ENCODE data around the gene C12orf60.

C12orf60 gene

GRCh38 chr12:14833336-14833735 is 29.9 kb downstream of the C12orf60 start:
- Histone ChIP-seq H3K9me3 (ENCODE audit: control insufficient read depth, insufficient read depth, low read length) (no peaks in the 10 kb centered on the region), H3K4me2 (ENCODE audit: low read length) (no peak overlapping the region), H3F3A (ENCODE audit: control insufficient read depth, insufficient read depth) (no peaks in the 10 kb centered on the region), H3K9me2 (replicated peaks; ENCODE audit: control insufficient read depth, low read length) (no peaks in the 10 kb centered on the region; the same call in 1 of the 2 replicates), H4K20me1 (ENCODE audit: control insufficient read depth, insufficient read depth, low read depth, low read length) (no peaks in the 10 kb centered on the region), H3K4me3 (ENCODE audit: low read length) (no peak overlapping the region), H3K79me2 (ENCODE audit: control insufficient read depth, low read length) (no peaks in the 10 kb centered on the region), H3K27ac (ENCODE audit: low read depth, low read length) (no peak overlapping the region), H3K27me3 (ENCODE audit: control insufficient read depth, low read length) (no peaks in the 10 kb centered on the region), H3K4me1 (ENCODE audit: control insufficient read depth, low read length) (no peaks in the 10 kb centered on the region), H3K36me3 (ENCODE audit: control insufficient read depth, low read length) (no peaks in the 10 kb centered on the region)
- no peak for TF ChIP-seq EZH2phosphoT487 (IDR thresholded peaks at IDR 0.05; ENCODE audit: borderline replicate concordance, low read length)
- TF ChIP-seq, protein P1, sequence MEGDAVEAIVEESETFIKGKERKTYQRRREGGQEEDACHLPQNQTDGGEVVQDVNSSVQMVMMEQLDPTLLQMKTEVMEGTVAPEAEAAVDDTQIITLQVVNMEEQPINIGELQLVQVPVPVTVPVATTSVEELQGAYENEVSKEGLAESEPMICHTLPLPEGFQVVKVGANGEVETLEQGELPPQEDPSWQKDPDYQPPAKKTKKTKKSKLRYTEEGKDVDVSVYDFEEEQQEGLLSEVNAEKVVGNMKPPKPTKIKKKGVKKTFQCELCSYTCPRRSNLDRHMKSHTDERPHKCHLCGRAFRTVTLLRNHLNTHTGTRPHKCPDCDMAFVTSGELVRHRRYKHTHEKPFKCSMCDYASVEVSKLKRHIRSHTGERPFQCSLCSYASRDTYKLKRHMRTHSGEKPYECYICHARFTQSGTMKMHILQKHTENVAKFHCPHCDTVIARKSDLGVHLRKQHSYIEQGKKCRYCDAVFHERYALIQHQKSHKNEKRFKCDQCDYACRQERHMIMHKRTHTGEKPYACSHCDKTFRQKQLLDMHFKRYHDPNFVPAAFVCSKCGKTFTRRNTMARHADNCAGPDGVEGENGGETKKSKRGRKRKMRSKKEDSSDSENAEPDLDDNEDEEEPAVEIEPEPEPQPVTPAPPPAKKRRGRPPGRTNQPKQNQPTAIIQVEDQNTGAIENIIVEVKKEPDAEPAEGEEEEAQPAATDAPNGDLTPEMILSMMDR (IDR thresholded peaks at IDR 0.05; ENCODE audit: low read depth, low read length, poor library complexity, severe bottlenecking): no peak

GRCh38 chr12:14833952-14834351 is 30.5 kb downstream of the C12orf60 start:
- Histone ChIP-seq H3K4me1 (ENCODE audit: control insufficient read depth, low read length) (no peaks in the 10 kb centered on the region), H3K79me2 (ENCODE audit: control insufficient read depth, low read length) (no peaks in the 10 kb centered on the region), H3K4me2 (ENCODE audit: low read length) (no peak overlapping the region), H3K27ac (ENCODE audit: low read depth, low read length) (no peak overlapping the region), H3K9me3 (ENCODE audit: control insufficient read depth, insufficient read depth, low read length) (no peaks in the 10 kb centered on the region), H3F3A (ENCODE audit: control insufficient read depth, insufficient read depth) (no peaks in the 10 kb centered on the region), H3K9me2 (replicated peaks; ENCODE audit: control insufficient read depth, low read length) (no peaks in the 10 kb centered on the region; the same call in 1 of the 2 replicates), H3K4me3 (ENCODE audit: low read length) (no peak overlapping the region), H4K20me1 (ENCODE audit: control insufficient read depth, insufficient read depth, low read depth, low read length) (no peaks in the 10 kb centered on the region), H3K36me3 (ENCODE audit: control insufficient read depth, low read length) (no peaks in the 10 kb centered on the region), H3K27me3 (ENCODE audit: control insufficient read depth, low read length) (no peaks in the 10 kb centered on the region)
- TF ChIP-seq EZH2phosphoT487 (IDR thresholded peaks at IDR 0.05; ENCODE audit: borderline replicate concordance, low read length): no peak
- TF ChIP-seq, protein P1 (IDR thresholded peaks at IDR 0.05; ENCODE audit: low read depth, low read length, poor library complexity, severe bottlenecking): no peak

GRCh38 chr12:14834509-14834908 is 31.0 kb downstream of the C12orf60 start:
- H3K9me3 ChIP-seq (ENCODE audit: control insufficient read depth, insufficient read depth, low read length): no peaks in the 10 kb centered on the region
- TF ChIP-seq, protein P1 (IDR thresholded peaks at IDR 0.05; ENCODE audit: low read depth, low read length, poor library complexity, severe bottlenecking): no peak
- TF ChIP-seq EZH2phosphoT487 (IDR thresholded peaks at IDR 0.05; ENCODE audit: borderline replicate concordance, low read length): no peak
- H3K4me2 ChIP-seq (ENCODE audit: low read length): no peak overlapping the region

More at GRCh38 chr12:14834509-14834908, 31.0 kb downstream of the C12orf60 start:
- Histone ChIP-seq H3K4me3 (ENCODE audit: low read length) (no peak overlapping the region), H3K79me2 (ENCODE audit: control insufficient read depth, low read length) (no peaks in the 10 kb centered on the region), H4K20me1 (ENCODE audit: control insufficient read depth, insufficient read depth, low read depth, low read length) (no peaks in the 10 kb centered on the region), H3F3A (ENCODE audit: control insufficient read depth, insufficient read depth) (no peaks in the 10 kb centered on the region), H3K36me3 (ENCODE audit: control insufficient read depth, low read length) (no peaks in the 10 kb centered on the region), H3K27ac (ENCODE audit: low read depth, low read length) (no peak overlapping the region), H3K27me3 (ENCODE audit: control insufficient read depth, low read length) (no peaks in the 10 kb centered on the region), H3K9me2 (replicated peaks; ENCODE audit: control insufficient read depth, low read length) (no peaks in the 10 kb centered on the region; the same call in 1 of the 2 replicates), H3K4me1 (ENCODE audit: control insufficient read depth, low read length) (no peaks in the 10 kb centered on the region)
